GM21723 (cell line): ENCODE measurements around the gene DOCK6.

Experiments used
- ATAC-seq: cut with Tn5 transposase; IDR thresholded peaks from one replicate; pipeline ENCODE4 v1.9.1; 2021; ENCODE audit warnings: mild to moderate bottlenecking, moderate library complexity; ENCODE audit not compliant: unreplicated experiment

The DOCK6 gene

DNA sequence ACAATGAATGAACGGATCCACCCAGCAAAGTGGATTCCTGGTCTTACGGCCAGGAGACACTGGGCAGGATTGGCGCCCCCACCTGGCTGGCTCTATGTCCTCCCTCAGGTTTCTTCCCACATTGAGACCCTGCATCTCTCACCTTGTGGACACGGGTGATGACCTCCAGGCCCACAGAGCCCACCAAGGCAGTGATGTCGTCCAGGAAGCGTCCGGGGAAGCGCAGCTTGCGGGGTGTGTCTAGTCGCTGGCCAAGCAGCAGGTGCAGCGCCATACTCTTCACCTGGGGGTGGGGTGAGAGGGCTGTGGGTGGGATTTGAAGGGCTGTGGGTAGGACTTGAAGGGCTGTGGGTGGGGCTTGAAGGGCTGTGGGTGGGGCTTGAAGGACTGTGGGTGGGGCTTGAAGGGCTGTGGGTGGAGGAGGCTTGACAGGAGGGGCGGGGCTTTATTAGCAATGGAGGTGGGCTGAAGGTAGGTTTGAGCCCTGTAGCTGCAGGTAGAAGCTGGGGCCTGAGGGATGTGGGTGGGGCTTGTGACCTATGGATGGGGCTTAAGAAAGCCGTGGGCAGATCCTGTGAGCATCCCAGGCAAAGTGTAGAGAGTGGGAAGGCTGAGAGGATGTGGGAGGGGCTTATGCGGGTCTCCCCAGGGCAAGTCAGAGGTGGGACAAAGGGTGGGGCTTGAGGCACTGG is 35.0 kb downstream of the DOCK6 start:
- ATAC-seq: no peak

GRCh38 chr19:11226716-11227166 is 35.6 kb downstream of the DOCK6 start:
- no peak for ATAC-seq

- no peak for ATAC-seq
These were observed 36.5 kb downstream of the DOCK6 start for GRCh38 chr19:11225815-11226214.

DNA sequence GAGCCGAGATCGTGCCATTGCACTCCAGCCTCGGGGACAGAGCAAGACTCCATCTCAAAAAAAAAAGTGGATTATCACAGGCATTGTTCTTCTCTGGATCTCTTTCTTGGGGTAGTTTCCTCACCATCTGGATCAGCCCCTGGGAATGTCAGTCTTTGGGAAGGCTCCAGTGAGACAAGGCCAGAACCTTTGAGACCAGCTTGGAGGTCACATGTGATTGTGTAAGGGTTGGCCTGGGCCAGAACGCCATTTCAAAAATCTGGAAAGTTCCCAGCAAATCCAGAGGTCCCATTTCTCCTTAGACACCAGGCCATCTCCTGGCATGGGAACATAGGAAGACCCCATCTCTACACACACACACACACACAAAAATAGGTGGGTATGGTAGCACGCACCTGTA is 37.2 kb downstream of the DOCK6 start:
- ATAC-seq: no peak

DNA sequence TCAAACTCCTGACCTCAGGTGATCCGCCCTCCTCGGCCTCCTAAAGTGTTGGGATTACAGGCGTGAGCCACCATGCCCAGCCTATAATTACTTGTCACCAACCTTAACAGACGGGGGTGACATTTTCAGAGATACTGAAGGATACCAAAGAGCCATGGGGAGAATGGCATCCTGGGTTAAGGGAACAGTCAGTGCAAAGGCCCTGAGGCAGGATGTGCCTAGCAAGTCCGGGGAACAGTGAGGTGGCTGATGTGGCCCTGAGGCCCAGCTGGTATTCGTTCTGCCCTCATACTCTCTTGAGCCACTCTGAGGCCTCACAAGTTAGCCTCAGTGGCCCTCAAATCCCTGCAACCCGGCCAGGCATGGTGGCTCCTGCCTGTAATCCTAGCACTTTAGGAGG is 37.9 kb downstream of the DOCK6 start:
- ATAC-seq: no peak

GRCh38 chr19:11223200-11223599 is 39.1 kb downstream of the DOCK6 start:
- no peak for ATAC-seq

DNA sequence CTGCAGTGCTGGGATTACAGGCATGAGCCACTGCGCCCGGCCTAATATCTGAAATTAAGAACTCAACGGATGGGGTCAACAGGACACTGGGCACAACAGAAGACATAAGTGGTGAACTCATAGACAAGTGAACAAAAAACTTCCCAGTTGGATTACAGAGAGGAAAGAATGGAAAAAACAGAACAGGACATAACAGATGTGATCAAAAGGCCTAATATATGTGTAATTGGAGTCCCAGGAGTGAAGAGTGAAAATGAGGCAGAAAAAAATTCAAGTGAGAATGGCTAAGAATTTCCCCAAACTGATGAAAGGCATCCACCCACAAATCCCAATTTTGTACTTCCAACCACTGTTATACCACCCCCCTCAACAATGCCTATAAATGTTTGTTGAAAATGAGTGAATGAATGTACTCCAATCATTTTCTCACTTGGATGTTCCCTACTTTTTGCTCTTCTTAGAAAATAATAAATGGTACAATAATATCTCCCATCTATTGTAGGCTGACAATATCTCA is 41.2 kb downstream of the DOCK6 start:
- ATAC-seq: no peak

- ATAC-seq: no peak
These were observed 47.9 kb downstream of the DOCK6 start for GRCh38 chr19:11214387-11214786.

DNA sequence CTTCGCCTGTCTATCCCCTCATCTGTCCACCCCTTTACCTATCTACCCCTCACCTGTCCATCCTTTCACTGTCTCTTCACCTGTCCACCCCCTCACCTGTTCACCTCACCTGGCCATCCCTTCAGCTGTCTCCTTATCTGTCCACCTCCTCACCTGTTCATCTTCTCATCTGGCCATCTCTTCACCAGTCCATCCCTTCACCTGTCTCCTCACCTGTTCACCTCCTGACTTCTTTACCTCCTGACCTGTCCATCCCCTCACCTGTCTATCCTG is 51.7 kb downstream of the DOCK6 start:
- ATAC-seq: no peak

DNA sequence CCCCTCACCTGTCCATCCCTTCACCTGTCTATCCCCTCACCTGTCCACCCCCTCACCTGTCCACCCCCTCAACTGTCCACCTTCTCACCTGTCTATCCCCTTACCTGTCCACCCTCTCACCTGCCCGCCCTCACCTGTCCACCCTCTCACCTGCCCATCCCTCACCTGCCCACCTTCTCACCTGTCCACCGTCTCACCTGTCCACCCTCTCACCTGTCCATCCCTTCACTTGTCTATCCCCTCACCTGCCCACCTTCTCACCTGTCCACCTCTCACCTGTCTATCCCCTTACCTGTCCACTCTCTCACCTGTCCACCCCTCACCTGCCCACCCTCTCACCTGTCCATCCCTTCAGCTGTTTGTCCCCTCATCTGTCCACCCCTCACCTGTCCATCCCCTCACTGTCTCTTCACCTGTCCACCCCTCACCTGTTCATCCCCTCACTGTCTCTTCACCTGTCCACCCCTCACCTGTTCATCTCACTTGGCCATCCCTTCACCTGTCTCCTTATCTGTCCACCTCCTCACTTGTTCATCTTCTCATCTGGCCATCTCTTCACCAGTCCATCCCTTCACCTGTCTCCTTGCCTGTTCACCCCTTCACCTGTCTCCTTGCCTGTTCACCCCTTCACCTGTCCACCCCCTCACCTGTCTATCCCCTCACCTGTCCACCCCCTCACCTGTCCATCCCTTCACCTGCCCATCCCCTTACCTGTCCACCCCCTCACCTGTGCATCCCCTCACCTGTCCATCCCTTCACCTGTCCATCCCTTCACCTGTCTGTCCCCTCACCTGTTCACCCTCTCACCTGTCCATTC is 52.3 kb downstream of the DOCK6 start:
- no peak for ATAC-seq

GRCh38 chr19:11208561-11209471 is 53.5 kb downstream of the DOCK6 start:
- ATAC-seq: no peak

GRCh38 chr19:11205939-11206570 is 56.3 kb downstream of the DOCK6 start:
- no peak for ATAC-seq

- ATAC-seq: no peak
These were observed 57.4 kb downstream of the DOCK6 start for GRCh38 chr19:11204943-11205349.

DNA sequence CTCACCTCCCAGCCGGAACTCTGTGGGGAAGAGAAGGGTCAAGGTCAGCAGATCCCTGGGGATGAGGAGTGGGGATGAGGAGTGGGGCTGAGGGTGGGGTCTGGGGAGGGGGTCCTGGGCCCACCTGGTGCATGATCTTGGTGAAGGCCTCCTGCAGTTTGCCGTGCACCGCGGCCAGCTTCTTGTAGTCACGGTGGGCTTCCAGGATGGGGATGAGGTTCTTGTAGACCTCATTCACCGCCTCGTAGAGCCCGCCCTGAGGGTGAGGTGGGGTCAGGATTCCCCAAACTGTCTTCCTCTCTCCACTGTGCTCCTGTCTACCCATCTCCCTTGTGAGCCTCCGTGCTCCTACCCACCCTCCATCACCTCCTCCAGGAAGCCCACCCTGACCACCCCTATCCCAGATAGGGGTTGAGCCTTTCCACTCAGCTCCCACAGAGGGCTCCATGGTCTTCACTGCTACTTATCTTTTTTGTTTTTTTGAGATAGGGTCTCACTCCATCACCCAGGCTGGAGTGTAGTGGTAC is 58.2 kb downstream of the DOCK6 start:
- ATAC-seq: no peak

- ATAC-seq: no peak
These were observed 58.9 kb downstream of the DOCK6 start for GRCh38 chr19:11203194-11204075.

GRCh38 chr19:11202488-11203193 is 59.7 kb downstream of the DOCK6 start:
- ATAC-seq: no peak

- ATAC-seq: no peak
These were observed 60.5 kb downstream of the DOCK6 start for GRCh38 chr19:11201791-11202190.

- ATAC-seq: no peak
These were observed 61.4 kb downstream of the DOCK6 start for GRCh38 chr19:11200931-11201330.

DNA sequence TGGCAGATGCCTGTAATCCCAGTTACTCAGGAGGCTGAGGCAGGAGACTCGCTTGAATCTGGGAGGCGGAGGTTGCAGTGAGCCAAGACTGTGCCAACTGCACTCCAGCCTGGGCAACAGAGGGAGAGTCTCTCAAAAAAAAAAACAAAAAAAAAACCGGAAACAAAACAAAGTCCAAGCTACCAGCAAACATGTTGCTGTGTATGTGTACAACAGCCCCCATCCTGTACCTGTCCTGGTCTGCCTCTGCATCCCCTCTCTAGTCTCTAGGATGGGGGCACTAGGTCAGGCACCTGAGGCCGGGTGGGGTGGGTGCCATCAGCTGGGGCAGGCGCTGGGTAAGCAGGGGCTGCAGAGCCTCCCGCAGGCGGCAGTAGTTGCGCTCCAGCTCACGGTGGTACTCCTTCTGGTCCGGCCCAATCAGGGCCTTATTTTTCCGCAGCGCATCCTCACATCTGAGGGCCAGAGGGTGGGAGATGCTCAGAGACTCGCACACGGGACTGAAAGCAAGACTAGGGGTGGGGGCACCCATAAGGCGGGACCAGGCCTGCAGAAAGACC is 62.2 kb downstream of the DOCK6 start:
- ATAC-seq: no peak
